K562 (cell line): Measurements from ENCODE around the gene ZMAT3. TPM values are rescaled to one million over a fixed set of nuclear protein-coding genes. Genes with fewer than 3 reads are reported as not detected.
A peak's percentile ranks its signal among the peaks of the same experiment; 100 is the strongest.

Experiments
- ATAC-seq: fragments of 200-7000 bp; cut with Tn5 transposase; 3 replicates; pipeline ENCODE4 v1.9.1; 2020; ENCODE audit warnings: moderate library complexity
- BruUV-seq: library from RNA; stranded (reverse); fragments of 400-500 nt; replicated peaks from 2 replicates; lab custom pipeline; 2021; lab: Mats Ljungman, UMichigan
- CTCF ChIA-PET: fragments of 300-600 bp; formaldehyde crosslinking; extraction: SDS; loops from one replicate; lab custom pipeline; 2021; ENCODE audit warnings: low intra/inter-chr PET ratio; lab: Yijun Ruan, JAX
- POLR2A ChIA-PET: fragments of 300-600, 350-650 bp; sonication (Branson Sonifier 250); formaldehyde crosslinking; extraction: SDS; loops from one replicate; lab custom pipeline; 2021; ENCODE audit warnings: antibody characterized with exemption, inconsistent platforms; lab: Yijun Ruan, JAX
- DNase-seq, 4 experiments: peaks; one replicate each; pipeline versions ENCODE4 v3.0.0 to v3.0.0-alpha.2; 2011 to 2018; ENCODE audit warnings: low spot score in 3 of 4, mixed read lengths in 3 of 4; ENCODE audit errors: extremely low read depth in 1 of 4
- FAIRE-seq: peaks from 2 replicates; lab custom pipeline; 2011; peaks lifted over from hg19 to GRCh38; lab: Jason Lieb, UNC
- H2AFZ ChIP-seq: 2 replicates; pipeline ENCODE4 v1.6.0; 2011; ENCODE audit warnings: low read depth, low read length, control low read depth, inconsistent platforms
- H3K27ac ChIP-seq: fragments of 200-600 bp; 3 replicates; pipeline ENCODE4 v1.8.0; 2011; ENCODE audit warnings: low read depth, mild to moderate bottlenecking, control low read depth, inconsistent platforms, low read length, moderate library complexity, mixed read lengths; ENCODE audit errors: extremely low read depth
- H3K27me3 ChIP-seq, 2 experiments: fragments of 300-600 bp in 1 of 2; 2 replicates in 1 of 2; 3 replicates in 1 of 2; pipeline versions ENCODE4 v1.6.0 to v1.8.0; 2011; ENCODE audit warnings: inconsistent platforms in 2 of 2, low read length in 2 of 2, mild to moderate bottlenecking in 1 of 2, mixed read lengths in 1 of 2, moderate library complexity in 1 of 2; ENCODE audit not compliant: control insufficient read depth in 2 of 2, insufficient read depth in 2 of 2
- H3K36me3 ChIP-seq: fragments of 300-600 bp; 3 replicates; pipeline ENCODE4 v1.8.0; 2011; ENCODE audit warnings: mild to moderate bottlenecking, low read length, inconsistent platforms; ENCODE audit not compliant: control insufficient read depth, insufficient read depth
- H3K4me1 ChIP-seq, 2 experiments: fragments of 200-600 bp in 1 of 2; replicated peaks in 1 of 2; 2 replicates in 1 of 2; 3 replicates in 1 of 2; pipeline versions ENCODE4 v1.5.1 to v1.8.0; 2011; ENCODE audit warnings: inconsistent platforms in 2 of 2, low read length in 2 of 2, mild to moderate bottlenecking in 1 of 2, mixed read lengths in 1 of 2, moderate library complexity in 1 of 2; ENCODE audit not compliant: control insufficient read depth in 2 of 2, insufficient read depth in 2 of 2
- H3K4me2 ChIP-seq: 2 replicates; pipeline ENCODE4 v1.6.1; 2011; ENCODE audit warnings: low read length, control low read depth, inconsistent platforms, mixed read lengths; ENCODE audit not compliant: insufficient read depth
- H3K4me3 ChIP-seq: fragments of 200-600 bp; sonication (generic), shearing (Covaris generic); 2 replicates; pipeline ENCODE4 v1.5.1; 2016; ENCODE audit warnings: control low read depth, inconsistent platforms
- H3K79me2 ChIP-seq: fragments of 200-600 bp; 3 replicates; pipeline ENCODE4 v1.8.0; 2011; ENCODE audit warnings: low read length, inconsistent platforms; ENCODE audit not compliant: control insufficient read depth, insufficient read depth
- H3K9ac ChIP-seq, 2 experiments: 2 replicates each; pipeline versions ENCODE4 v1.6.0 to v1.6.1; 2011; ENCODE audit warnings: low read depth in 2 of 2, low read length in 2 of 2, control low read depth in 1 of 2, inconsistent platforms in 1 of 2, mild to moderate bottlenecking in 1 of 2, mixed read lengths in 1 of 2; ENCODE audit not compliant: insufficient read depth in 1 of 2
- H3K9me1 ChIP-seq: one replicate; pipeline ENCODE4 v1.6.0; 2011; ENCODE audit warnings: inconsistent platforms, mild to moderate bottlenecking, low read length, moderate library complexity; ENCODE audit not compliant: control insufficient read depth, insufficient read depth
- H3K9me3 ChIP-seq: replicated peaks from 2 replicates; pipeline ENCODE4 v1.5.1; 2011; ENCODE audit warnings: low read depth, low read length, inconsistent platforms; ENCODE audit not compliant: control insufficient read depth, insufficient read depth
- H4K20me1 ChIP-seq: replicated peaks from 2 replicates; pipeline ENCODE4 v1.6.1; 2011; ENCODE audit warnings: low read length, inconsistent platforms, mixed read lengths; ENCODE audit not compliant: control insufficient read depth, insufficient read depth
- ASH1L ChIP-seq: fragments of 450-650 bp; IDR thresholded peaks from 2 replicates; pipeline ENCODE4 v1.6.1; 2018; ENCODE audit warnings: borderline replicate concordance, mild to moderate bottlenecking, low read depth; ENCODE audit not compliant: partially characterized antibody
- BCOR ChIP-seq: fragments of 450-650 bp; IDR thresholded peaks from 2 replicates; pipeline ENCODE4 v1.6.1; 2016
- CEBPB ChIP-seq: fragments of 450-650 bp; IDR thresholded peaks from 2 replicates; pipeline ENCODE4 v1.6.1; 2016; ENCODE audit warnings: missing genetic modification characterization, missing compliant biosample characterization
- DPF2 ChIP-seq: fragments of 450-650 bp; IDR thresholded peaks from 2 replicates; pipeline ENCODE4 v1.6.1; 2016
- E2F5 ChIP-seq: sonication (generic); formaldehyde crosslinking; IDR thresholded peaks from 2 replicates; pipeline ENCODE4 v1.8.0; 2022; ENCODE audit warnings: mild to moderate bottlenecking, missing genetic modification reagents
- ETV6 ChIP-seq, 3 experiments: fragments of 150-350 bp in 1 of 3; sonication (generic) in 1 of 3; formaldehyde crosslinking in 1 of 3; IDR thresholded peaks; 2 replicates each; pipeline versions ENCODE4 v1.6.1 to v1.8.0; 2014 to 2022; ENCODE audit warnings: borderline replicate concordance in 2 of 3, low read depth in 2 of 3, antibody characterized with exemption in 1 of 3, low read length in 1 of 3, mild to moderate bottlenecking in 1 of 3, missing genetic modification reagents in 1 of 3
- GTF2B ChIP-seq: IDR thresholded peaks from 2 replicates; pipeline ENCODE4 v1.6.1; 2011; ENCODE audit not compliant: insufficient read length; ENCODE audit errors: extremely low read depth
- KDM1A ChIP-seq, 2 experiments: fragments of 450-650 bp; IDR thresholded peaks; 2 replicates each; pipeline ENCODE4 v1.6.1; 2016; ENCODE audit warnings: mild to moderate bottlenecking in 2 of 2
- MBD1 ChIP-seq: fragments of 250-450 bp; sonication (Bioruptor Pico); IDR thresholded peaks from 2 replicates; pipeline ENCODE4 v1.8.0; 2022; ENCODE audit warnings: inconsistent platforms
- SLC30A9 ChIP-seq: fragments of 250-450 bp; sonication (Bioruptor Pico); IDR thresholded peaks from 2 replicates; pipeline ENCODE4 v1.8.0; 2022; ENCODE audit warnings: mild to moderate bottlenecking, moderate library complexity
- ZNF445 ChIP-seq: fragments of 250-450 bp; sonication (Bioruptor Pico); IDR thresholded peaks from 2 replicates; pipeline ENCODE4 v1.4.0; 2020; ENCODE audit warnings: low read depth, mild to moderate bottlenecking, moderate library complexity
- WGBS: fragments of 100-300 bp; shearing (Covaris generic); methylation state at CpG from one replicate; pipeline ENCODE4 v1.1.6; 2016; ENCODE audit warnings: low coverage, mixed read lengths; ENCODE audit not compliant: insufficient coverage; ENCODE audit errors: missing lambda C conversion rate; 5-methylcytosine and 5-hydroxymethylcytosine counted together
- in situ Hi-C: fragments of 300-500 bp; cut with MboI; formaldehyde crosslinking; loops from 4 replicates; pipeline ENCODE4 v1.15.0; 2018; ENCODE audit warnings: inconsistent platforms, mixed read lengths
- intact Hi-C: fragments of 100-400 bp; cut with micrococcal nuclease; formaldehyde crosslinking; loops from 2 replicates; pipeline ENCODE4 v1.14.2; 2022
- polyA plus RNA-seq, 8 experiments: library from polyadenylated mRNA; depleted of rRNA in 4 of 8; stranded (reverse) in 5 of 8; unstranded in 3 of 8; fragments of >200 nt; fragmentation: Nextera tagmentation in 2 of 8; fragmentation: Illumina TruSeq in 1 of 8; extraction: Ambion mirVana in 2 of 8; extraction: Trizol in 1 of 8; gene quantifications; 2 replicates each; pipeline versions ENCODE4 v1.2.1 to v1.2.3, GENCODE V29; 2011 to 2014; ENCODE audit warnings: inconsistent platforms in 1 of 8, missing spikeins in 1 of 8
- total RNA-seq, 7 experiments: library from RNA; depleted of rRNA in 6 of 7; stranded (reverse); fragments of >200 nt in 6 of 7; fragmentation: Illumina TruSeq in 2 of 7; extraction: Trizol in 2 of 7; gene quantifications; 2 replicates each; pipeline versions ENCODE4 v1.2.1 to v1.2.3, GENCODE V29; 2011 to 2021; ENCODE audit warnings: low replicate concordance in 1 of 7

The ZMAT3 gene
- total and polyA plus RNA-seq, 9 of the 15 experiments (the other 6 are each of a cell fraction or from before 2014, with no cell fraction given), result 0.87 to 5.1 (median 3.9) TPM

GRCh38 chr3:179037351-179037750, 34.3 kb downstream of the ZMAT3 start:
- Histone ChIP-seq H3K79me2 (peaks cover 4% of the 10 kb centered on the region; the same call in 1 of the 3 replicates), H3K27ac (no peak overlapping the region), H3K9me1 (no peaks in the 10 kb centered on the region), H3K9ac (peak overlapping the region in 1 of 2 experiments; percentile 58; a peak in 1 of 4 replicates), H3K27me3 (no peaks in the 10 kb centered on the region), H3K9me3 (no peaks in the 10 kb centered on the region), H2AFZ (no peak overlapping the region), H3K4me1 (peaks cover 26 to 30% of the 10 kb centered on the region in 2 experiments), H3K4me2 (no peak overlapping the region), H3K36me3 (no peaks in the 10 kb centered on the region), H3K4me3 (no peak overlapping the region), H4K20me1 (no peaks in the 10 kb centered on the region)
- 88% methylated on average over 10 of the region's 10 CpGs for WGBS
- FAIRE-seq (no peak), ATAC-seq (no peak), DNase-seq (no peak)
- intact Hi-C loops, result no loop called here
- TF ChIP-seq ETV6 (IDR thresholded peaks at IDR 0.05; ENCODE audit: borderline replicate concordance in 1 of 2, low read depth in 2 of 2, low read length in 1 of 2), result no peak
- no peak for TF ChIP-seq ETV6 (CRISPR knock-in tag; IDR thresholded peaks at IDR 0.05; ENCODE audit: borderline replicate concordance)
- TF ChIP-seq SLC30A9 (CRISPR knock-in tag), result no peak
- TF ChIP-seq ASH1L, result no peak
- no peak for TF ChIP-seq ZNF445 (CRISPR knock-in tag)
- no peak for TF ChIP-seq BCOR
- no peak for TF ChIP-seq CEBPB (tag)
- no peak for TF ChIP-seq KDM1A (IDR thresholded peaks at IDR 0.05)
- no peak for TF ChIP-seq MBD1
- no peak for TF ChIP-seq GTF2B
- TF ChIP-seq E2F5 (CRISPR knock-in tag), result no peak
- TF ChIP-seq DPF2, result no peak
- POLR2A ChIA-PET, result interaction anchor here (1.6 to 2.4 kb wide), 2 partner anchors 9 to 10 kb away, joined by 5 to 8 read pairs; no protein-coding TSS in a partner anchor
- CTCF ChIA-PET, result no interaction called here
- no TSS peak for BruUV-seq
- in situ Hi-C loops, result no loop called here
